ENCODE results near the gene MOSPD2. TPM values are rescaled to one million over a fixed set of nuclear protein-coding genes. Genes with fewer than 3 reads are reported as not detected.

Gene MOSPD2
- polyA plus RNA-seq, 3 donors: 44.6 to 51.6 (median 45.7) TPM

- intact Hi-C loops (cut with micrococcal nuclease): no loop called here
- peaks cover 4% of the 10 kb centered on the region for H4K20me1 ChIP-seq (ENCODE audit: insufficient read depth, low read length)
Measured at GRCh38 chrX:14899607-14900006, 26.4 kb downstream of the MOSPD2 start.

GRCh38 chrX:14902537-14902936, 29.3 kb downstream of the MOSPD2 start:
- Histone ChIP-seq H3K4me1 (ENCODE audit: control insufficient read depth in 1 of 2, insufficient read depth in 2 of 2, low read length in 2 of 2) (peaks cover 0 to 3% of the 10 kb centered on the region in 2 donors), H3K9ac (ENCODE audit: insufficient read depth, low read length, poor library complexity, severe bottlenecking) (no peak overlapping the region), H3K27ac (ENCODE audit: low read depth in 1 of 2, low read length in 2 of 2) (no peak overlapping the region), H3K4me3 (replicated peaks in 1 of 3; ENCODE audit: low read depth in 2 of 3, low read length in 3 of 3) (no peak overlapping the region), H2AFZ (ENCODE audit: insufficient read depth, low read depth, low read length, poor library complexity, severe bottlenecking) (no peak overlapping the region), H3K36me3 (replicated peaks in 1 of 2; ENCODE audit: control insufficient read depth in 1 of 2, insufficient read depth in 2 of 2, low read length in 2 of 2) (peaks cover 10 to 44% of the 10 kb centered on the region in 2 donors), H3K27me3 (ENCODE audit: control insufficient read depth in 2 of 2, insufficient read depth in 2 of 2, low read length in 2 of 2) (no peaks in the 10 kb centered on the region), H3K9me3 (replicated peaks in 1 of 2; ENCODE audit: control insufficient read depth in 1 of 2, insufficient read depth in 1 of 2, low read length in 2 of 2) (no peaks in the 10 kb centered on the region), H3K79me2 (ENCODE audit: insufficient read depth, low read length) (no peaks in the 10 kb centered on the region), H4K20me1 (ENCODE audit: insufficient read depth, low read length) (no peaks in the 10 kb centered on the region), H3K4me2 (replicated peaks; ENCODE audit: extremely low read depth, low read length, poor library complexity, severe bottlenecking) (no peak overlapping the region)
- Mint-ChIP-seq H3K27me3 (ENCODE audit: low read depth in 3 of 3) (no peaks in the 10 kb centered on the region), H3K4me3 (no peak overlapping the region), H3K4me1 (peaks cover 3% of the 10 kb centered on the region), H3K9me3 (peaks cover 0 to 9% (median 0%) of the 10 kb centered on the region in 7 donors), H3K27ac (peak overlapping the region in 1 of 7 donors; percentile 70), H3K36me3 (peaks cover 28 to 31% of the 10 kb centered on the region in 2 donors)
- DNase-seq: no peak
- intact Hi-C loops (cut with micrococcal nuclease): no loop called here
- TF ChIP-seq CTCF (IDR thresholded peaks at IDR 0.05): no peak

More at GRCh38 chrX:14899607-14900006, 26.4 kb downstream of the MOSPD2 start:
- Histone ChIP-seq H3K4me2 (replicated peaks; ENCODE audit: extremely low read depth, low read length, poor library complexity, severe bottlenecking) (no peak overlapping the region), H3K79me2 (ENCODE audit: insufficient read depth, low read length) (no peaks in the 10 kb centered on the region), H2AFZ (ENCODE audit: insufficient read depth, low read depth, low read length, poor library complexity, severe bottlenecking) (no peak overlapping the region), H3K9me3 (replicated peaks in 1 of 2; ENCODE audit: control insufficient read depth in 1 of 2, insufficient read depth in 1 of 2, low read length in 2 of 2) (no peaks in the 10 kb centered on the region), H3K9ac (ENCODE audit: insufficient read depth, low read length, poor library complexity, severe bottlenecking) (no peak overlapping the region), H3K36me3 (replicated peaks in 1 of 2; ENCODE audit: control insufficient read depth in 1 of 2, insufficient read depth in 2 of 2, low read length in 2 of 2) (peaks cover 25 to 63% of the 10 kb centered on the region in 2 donors), H3K27ac (ENCODE audit: low read depth in 1 of 2, low read length in 2 of 2) (no peak overlapping the region), H3K4me3 (replicated peaks in 1 of 3; ENCODE audit: low read depth in 2 of 3, low read length in 3 of 3) (no peak overlapping the region), H3K27me3 (ENCODE audit: control insufficient read depth in 2 of 2, insufficient read depth in 2 of 2, low read length in 2 of 2) (no peaks in the 10 kb centered on the region), H3K4me1 (ENCODE audit: control insufficient read depth in 1 of 2, insufficient read depth in 2 of 2, low read length in 2 of 2) (peaks cover 0 to 3% of the 10 kb centered on the region in 2 donors)
- no peak overlapping the region for H3K4me3 Mint-ChIP-seq
- TF ChIP-seq CTCF (IDR thresholded peaks at IDR 0.05): no peak
- H3K27me3 Mint-ChIP-seq (ENCODE audit: low read depth in 3 of 3): no peaks in the 10 kb centered on the region
- H3K9me3 Mint-ChIP-seq: peaks cover 0 to 4% (median 0%) of the 10 kb centered on the region in 7 donors
- peak; percentile 18 to 73 (median 45) for DNase-seq
- peaks cover 3% of the 10 kb centered on the region for H3K4me1 Mint-ChIP-seq
- peak overlapping the region in 4 of 7 donors; percentile 18 to 63 (median 36) for H3K27ac Mint-ChIP-seq
- H3K36me3 Mint-ChIP-seq: peaks cover 35 to 38% of the 10 kb centered on the region in 2 donors

Measured in CD14-positive monocyte (primary cell).